Osteoblast (primary cell): ENCODE results near the gene TMC2. TPM values are rescaled to one million over a fixed set of nuclear protein-coding genes. Genes with fewer than 3 reads are reported as not detected.

Experiments used
- DNase-seq: peaks from one replicate; pipeline ENCODE4 v3.0.0; 2011; ENCODE audit warnings: low spot score, mixed read lengths; ENCODE audit not compliant: insufficient read length; ENCODE audit errors: missing footprints
- H2AFZ ChIP-seq: 2 replicates; pipeline ENCODE4 v1.6.0; 2011; ENCODE audit warnings: mild to moderate bottlenecking, low read length
- H3K27ac ChIP-seq: 2 replicates; pipeline ENCODE4 v1.5.1; 2011; ENCODE audit warnings: mild to moderate bottlenecking, low read depth, low read length, moderate library complexity
- H3K27me3 ChIP-seq: 2 replicates; pipeline ENCODE4 v1.6.0; 2012; ENCODE audit warnings: mild to moderate bottlenecking, control low read depth, inconsistent platforms, low read length, moderate library complexity; ENCODE audit not compliant: insufficient read depth
- H3K36me3 ChIP-seq: 2 replicates; pipeline ENCODE4 v1.5.1; 2011; ENCODE audit warnings: mild to moderate bottlenecking, low read length, control low read depth, moderate library complexity; ENCODE audit not compliant: insufficient read depth
- H3K4me1 ChIP-seq: 2 replicates; pipeline ENCODE4 v1.5.1; 2011; ENCODE audit warnings: mild to moderate bottlenecking, low read length, control low read depth, moderate library complexity; ENCODE audit not compliant: insufficient read depth
- H3K4me2 ChIP-seq: 2 replicates; pipeline ENCODE4 v1.6.0; 2011; ENCODE audit warnings: mild to moderate bottlenecking, low read length; ENCODE audit not compliant: insufficient read depth
- H3K4me3 ChIP-seq: fragments of 200-600 bp; sonication (generic); 3 replicates; pipeline ENCODE4 v1.5.1; 2012; ENCODE audit warnings: mild to moderate bottlenecking, low read length, inconsistent platforms; ENCODE audit not compliant: insufficient read depth
- H3K79me2 ChIP-seq: 2 replicates; pipeline ENCODE4 v1.6.0; 2012; ENCODE audit warnings: mild to moderate bottlenecking, low read length, control low read depth, inconsistent platforms; ENCODE audit not compliant: insufficient read depth
- H3K9me3 ChIP-seq: 2 replicates; pipeline ENCODE4 v1.5.1; 2011; ENCODE audit warnings: low read depth, low read length, control low read depth
- H4K20me1 ChIP-seq: 2 replicates; pipeline ENCODE4 v1.6.0; 2012; ENCODE audit warnings: mild to moderate bottlenecking, low read length, control low read depth; ENCODE audit not compliant: insufficient read depth
- CTCF ChIP-seq: IDR thresholded peaks from 2 replicates; pipeline ENCODE4 v1.5.1; 2011; ENCODE audit warnings: mild to moderate bottlenecking, low read depth, low read length, moderate library complexity; ENCODE audit errors: extremely low read depth
- total RNA-seq: library from RNA; depleted of rRNA; stranded (reverse); fragments of >200 nt; gene quantifications from 2 replicates; pipeline ENCODE4 v1.2.3, GENCODE V29; 2012

Gene TMC2
- total RNA-seq, 1 donor, result not detected

- H4K20me1 ChIP-seq, result no peaks in the 10 kb centered on the region
- H2AFZ ChIP-seq, result no peak overlapping the region
- H3K79me2 ChIP-seq, result no peaks in the 10 kb centered on the region
- no peak overlapping the region for H3K4me2 ChIP-seq
- no peak overlapping the region for H3K27ac ChIP-seq
- no peak for DNase-seq
- H3K27me3 ChIP-seq, result peaks cover 16% of the 10 kb centered on the region
- no peak overlapping the region for H3K4me3 ChIP-seq
- H3K36me3 ChIP-seq, result no peaks in the 10 kb centered on the region
- no peak for TF ChIP-seq CTCF
- H3K4me1 ChIP-seq, result no peaks in the 10 kb centered on the region
- H3K9me3 ChIP-seq, result no peaks in the 10 kb centered on the region
Observed at GRCh38 chr20:2575682-2576081, 39.3 kb downstream of the TMC2 start.

GRCh38 chr20:2576317-2576727, 39.9 kb downstream of the TMC2 start:
- H3K79me2 ChIP-seq, result no peaks in the 10 kb centered on the region
- H3K36me3 ChIP-seq, result no peaks in the 10 kb centered on the region
- DNase-seq, result no peak
- H3K4me2 ChIP-seq, result no peak overlapping the region
- no peaks in the 10 kb centered on the region for H3K4me1 ChIP-seq
- H2AFZ ChIP-seq, result no peak overlapping the region
- no peak overlapping the region for H3K27ac ChIP-seq
- peaks cover 18% of the 10 kb centered on the region for H3K27me3 ChIP-seq
- H4K20me1 ChIP-seq, result no peaks in the 10 kb centered on the region
- H3K4me3 ChIP-seq, result no peak overlapping the region
- TF ChIP-seq CTCF, result no peak
- H3K9me3 ChIP-seq, result no peaks in the 10 kb centered on the region

GRCh38 chr20:2578475-2579192, 42.3 kb downstream of the TMC2 start:
- H3K27me3 ChIP-seq, result peaks cover 22% of the 10 kb centered on the region
- H3K9me3 ChIP-seq, result no peaks in the 10 kb centered on the region
- H3K4me3 ChIP-seq, result no peak overlapping the region
- peak; percentile 52 for DNase-seq
- H3K36me3 ChIP-seq, result no peaks in the 10 kb centered on the region
- H4K20me1 ChIP-seq, result no peaks in the 10 kb centered on the region
- no peaks in the 10 kb centered on the region for H3K79me2 ChIP-seq
- TF ChIP-seq CTCF, result no peak
- no peak overlapping the region for H2AFZ ChIP-seq
- H3K27ac ChIP-seq, result no peak overlapping the region
- no peak overlapping the region for H3K4me2 ChIP-seq
- no peaks in the 10 kb centered on the region for H3K4me1 ChIP-seq

GRCh38 chr20:2585811-2586210, 49.4 kb downstream of the TMC2 start:
- Histone ChIP-seq H3K4me1 (peaks cover 8% of the 10 kb centered on the region), H3K4me3 (no peak overlapping the region), H4K20me1 (no peaks in the 10 kb centered on the region), H3K27me3 (peaks cover 6% of the 10 kb centered on the region), H3K27ac (no peak overlapping the region), H2AFZ (peak overlapping the region; percentile 73), H3K4me2 (peak overlapping the region; percentile 27), H3K9me3 (no peaks in the 10 kb centered on the region), H3K36me3 (no peaks in the 10 kb centered on the region), H3K79me2 (no peaks in the 10 kb centered on the region)
- peak; percentile 62 for DNase-seq
- no peak for TF ChIP-seq CTCF
